Astrocyte of the spinal cord (primary cell): Measurements from ENCODE around the gene NEFH.

Experiments
- DNase-seq: peaks from one replicate; pipeline ENCODE4 v3.0.0; 2011; ENCODE audit warnings: low read depth, low spot score
- H3K4me3 ChIP-seq: 2 replicates; pipeline ENCODE4 v1.5.1; 2011; ENCODE audit warnings: low read depth, mild to moderate bottlenecking, low read length, moderate library complexity
- CTCF ChIP-seq: IDR thresholded peaks from 2 replicates; pipeline ENCODE4 v1.5.1; 2012; ENCODE audit warnings: low read depth, mild to moderate bottlenecking, low read length, inconsistent platforms
- in situ Hi-C: cut with HindIII; loops from 2 replicates; pipeline ENCODE4 v1.10.0; 2017; ENCODE audit warnings: low sequenced_read_pairs

The NEFH gene

GRCh38 chr22:29475550-29475949, 4.5 kb upstream of the NEFH start:
- no peak for TF ChIP-seq CTCF
- in situ Hi-C loops = no loop called here
- H3K4me3 ChIP-seq = no peak overlapping the region
- no peak for DNase-seq

GRCh38 chr22:29476116-29476515, 3.9 kb upstream of the NEFH start:
- no peak for TF ChIP-seq CTCF
- H3K4me3 ChIP-seq = no peak overlapping the region
- no peak for DNase-seq
- in situ Hi-C loops = no loop called here

- in situ Hi-C loops = no loop called here
- DNase-seq = no peak
- H3K4me3 ChIP-seq = no peak overlapping the region
- TF ChIP-seq CTCF = no peak
Observed at GRCh38 chr22:29477723-29478318, 2.2 kb upstream of the NEFH start.

- in situ Hi-C loops = no loop called here
- DNase-seq = no peak
- H3K4me3 ChIP-seq = no peak overlapping the region
- no peak for TF ChIP-seq CTCF
Observed at GRCh38 chr22:29478326-29479276, 1.4 kb upstream of the NEFH start.

GRCh38 chr22:29480262-29480511, 169 bp downstream of the NEFH start:
- DNase-seq = no peak
- no peak for TF ChIP-seq CTCF
- in situ Hi-C loops = no loop called here
- no peak overlapping the region for H3K4me3 ChIP-seq

GRCh38 chr22:29480512-29481264, 670 bp downstream of the NEFH start:
- DNase-seq = peak; percentile 31
- no peak for TF ChIP-seq CTCF
- peak overlapping the region; percentile 15 for H3K4me3 ChIP-seq
- in situ Hi-C loops = no loop called here
